Testis (tissue), 2 donors: ENCODE data around the gene PLEKHS1.

Experiments
- POLR2A ChIP-seq: fragments of 450-650 bp; IDR thresholded peaks from one replicate; pipeline ENCODE4 v1.6.1; 2017; ENCODE audit warnings: antibody characterized with exemption, mild to moderate bottlenecking, moderate library complexity
- TF ChIP-seq, protein P1 (sequence below), 3 experiments: fragments of 450-650 bp in 2 of 3; fragments of 200-600 bp in 1 of 3; sonication (generic) in 1 of 3; IDR thresholded peaks; one replicate each; pipeline ENCODE4 v1.5.1; 2016 to 2019; ENCODE audit warnings: antibody characterized with exemption in 3 of 3, mild to moderate bottlenecking in 2 of 3, moderate library complexity in 1 of 3

DNA sequence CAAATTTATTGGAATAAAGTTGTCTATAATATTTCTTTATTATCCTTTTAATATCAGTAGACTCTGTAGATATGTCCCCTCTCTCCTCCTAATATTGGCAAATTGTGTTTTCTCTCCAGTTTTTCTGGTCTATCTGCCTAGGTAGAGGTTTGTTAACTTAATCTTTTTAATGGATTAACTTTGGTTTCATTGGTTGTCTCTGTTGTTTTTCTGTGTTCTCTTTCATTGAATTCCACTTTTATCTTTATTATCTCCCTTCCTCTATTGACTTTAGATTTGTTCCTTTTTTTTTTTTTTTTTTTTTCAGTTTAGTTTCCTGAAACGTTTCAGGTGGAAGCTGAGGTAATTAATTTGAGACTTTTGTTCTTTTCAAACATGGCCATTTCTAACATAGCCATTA is 10.6 kb downstream of the PLEKHS1 start:
- TF ChIP-seq, protein P1, sequence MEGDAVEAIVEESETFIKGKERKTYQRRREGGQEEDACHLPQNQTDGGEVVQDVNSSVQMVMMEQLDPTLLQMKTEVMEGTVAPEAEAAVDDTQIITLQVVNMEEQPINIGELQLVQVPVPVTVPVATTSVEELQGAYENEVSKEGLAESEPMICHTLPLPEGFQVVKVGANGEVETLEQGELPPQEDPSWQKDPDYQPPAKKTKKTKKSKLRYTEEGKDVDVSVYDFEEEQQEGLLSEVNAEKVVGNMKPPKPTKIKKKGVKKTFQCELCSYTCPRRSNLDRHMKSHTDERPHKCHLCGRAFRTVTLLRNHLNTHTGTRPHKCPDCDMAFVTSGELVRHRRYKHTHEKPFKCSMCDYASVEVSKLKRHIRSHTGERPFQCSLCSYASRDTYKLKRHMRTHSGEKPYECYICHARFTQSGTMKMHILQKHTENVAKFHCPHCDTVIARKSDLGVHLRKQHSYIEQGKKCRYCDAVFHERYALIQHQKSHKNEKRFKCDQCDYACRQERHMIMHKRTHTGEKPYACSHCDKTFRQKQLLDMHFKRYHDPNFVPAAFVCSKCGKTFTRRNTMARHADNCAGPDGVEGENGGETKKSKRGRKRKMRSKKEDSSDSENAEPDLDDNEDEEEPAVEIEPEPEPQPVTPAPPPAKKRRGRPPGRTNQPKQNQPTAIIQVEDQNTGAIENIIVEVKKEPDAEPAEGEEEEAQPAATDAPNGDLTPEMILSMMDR (IDR thresholded peaks at IDR 0.05): no peak
- TF ChIP-seq POLR2A: no peak
